Endometrium (tissue), 2 donors: ENCODE measurements around the gene C10orf90.

ENCODE experiments used
- FAIRE-seq: peaks from 2 replicates; lab custom pipeline; 2012; peaks lifted over from hg19 to GRCh38; lab: Jason Lieb, UNC
- donor health status: control.
- donor health status: control.

C10orf90 gene

DNA sequence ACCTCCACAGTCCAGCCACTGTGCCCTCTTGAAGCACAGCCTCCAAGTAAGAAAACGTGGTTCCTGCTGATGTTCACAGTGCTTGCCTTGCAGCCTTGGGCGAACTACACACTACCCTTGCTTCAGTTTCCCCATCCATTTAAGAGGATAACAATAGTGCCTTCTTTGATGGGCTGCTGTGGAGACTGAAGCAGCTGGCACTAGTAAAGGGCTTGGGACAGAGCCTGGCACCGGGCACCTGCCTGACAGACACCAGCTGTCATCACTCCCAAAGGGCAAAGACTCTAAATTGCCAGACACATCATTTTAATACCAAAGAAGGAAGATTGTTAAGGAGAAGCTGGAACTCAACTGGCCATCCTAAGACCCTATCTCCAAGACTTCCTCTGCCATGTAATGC is 3.1 kb upstream of the C10orf90 start:
- no peak for FAIRE-seq

- no peak for FAIRE-seq
Observed at GRCh38 chr10:126671402-126671975, 996 bp upstream of the C10orf90 start.

- FAIRE-seq = no peak
Observed at GRCh38 chr10:126670895-126671261, 385 bp upstream of the C10orf90 start.

DNA sequence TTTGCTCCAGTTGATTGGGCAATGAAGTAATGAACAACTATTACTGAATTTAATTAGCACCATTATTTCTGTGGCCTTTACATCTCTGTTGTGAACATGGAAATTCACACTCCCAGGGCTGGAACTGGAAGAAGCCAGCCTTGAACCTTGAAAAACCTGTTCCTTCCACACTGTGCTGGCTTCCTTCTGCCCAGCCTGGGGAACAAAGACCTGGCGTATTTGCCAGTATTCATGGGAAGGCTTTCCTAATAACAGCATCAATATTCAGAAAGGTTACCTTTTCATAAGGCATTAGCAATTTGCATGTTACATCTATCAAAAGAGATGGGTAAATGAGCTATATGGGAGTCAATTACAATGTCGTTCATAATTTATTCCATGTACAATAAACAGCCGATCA is 1.3 kb downstream of the C10orf90 start:
- no peak for FAIRE-seq

DNA sequence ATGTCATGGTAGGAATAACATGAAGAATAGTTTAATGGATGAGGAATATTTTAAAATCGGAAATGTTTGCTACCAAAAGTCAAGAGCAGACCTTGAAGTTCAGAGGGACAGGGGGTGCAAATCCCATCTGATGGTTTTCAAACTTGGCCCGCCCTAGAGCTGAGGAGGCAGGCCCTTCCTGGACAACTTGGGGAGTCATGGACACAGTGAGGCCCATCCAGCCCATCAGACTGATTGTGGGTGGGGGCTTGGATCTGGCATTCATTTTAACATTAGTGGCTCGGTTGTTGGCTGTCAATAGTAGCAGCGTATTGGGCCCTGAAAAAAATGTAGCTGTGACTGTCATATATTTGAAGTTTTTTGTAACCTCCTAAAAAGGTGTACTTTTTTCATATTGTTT is 2.0 kb downstream of the C10orf90 start:
- no peak for FAIRE-seq

- FAIRE-seq = no peak
Observed at GRCh38 chr10:126667568-126667967, 2.9 kb downstream of the C10orf90 start.

DNA sequence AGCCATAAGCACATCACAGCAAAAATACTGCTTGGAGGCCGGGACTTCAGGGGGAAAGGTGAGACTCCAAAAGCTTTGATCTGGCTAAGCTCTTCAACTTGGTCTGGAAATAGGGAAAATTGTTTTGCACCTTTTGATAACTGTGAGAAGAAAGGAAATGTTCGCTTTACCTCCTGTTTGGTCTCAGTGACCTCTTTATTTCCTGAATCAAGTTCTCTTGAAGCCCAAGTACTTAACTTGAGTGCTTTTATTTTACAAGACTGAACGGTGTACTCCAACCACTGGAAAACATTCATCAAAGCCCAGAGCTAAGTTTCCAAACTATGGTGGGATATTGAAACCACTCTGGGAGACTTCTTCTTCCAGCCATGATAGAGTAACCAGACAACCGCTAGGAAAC is 5.3 kb downstream of the C10orf90 start:
- no peak for FAIRE-seq

- no peak for FAIRE-seq
Observed at GRCh38 chr10:126663880-126664279, 6.6 kb downstream of the C10orf90 start.

- no peak for FAIRE-seq
Observed at GRCh38 chr10:126663328-126663727, 7.2 kb downstream of the C10orf90 start.

GRCh38 chr10:126661841-126662515 is 8.5 kb downstream of the C10orf90 start:
- no peak for FAIRE-seq

DNA sequence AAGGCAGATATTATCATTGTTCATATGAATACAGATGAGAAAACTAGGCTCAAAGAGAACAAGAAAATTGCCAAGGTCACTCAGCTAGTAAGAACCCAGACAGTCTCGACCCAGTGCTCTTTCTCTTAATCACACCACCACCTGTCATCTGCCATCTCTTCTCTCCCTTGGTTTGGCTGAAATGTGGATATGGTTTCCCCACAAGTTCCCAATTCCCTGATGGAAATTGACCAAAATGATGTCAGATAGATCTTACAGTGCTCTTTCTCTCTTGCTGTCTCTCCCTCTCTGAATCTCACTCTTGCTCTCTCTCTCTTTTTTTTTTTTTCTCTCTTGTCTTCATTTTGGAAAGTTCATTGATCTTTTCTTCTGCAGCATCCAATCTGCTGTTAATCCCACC is 9.1 kb downstream of the C10orf90 start:
- no peak for FAIRE-seq

DNA sequence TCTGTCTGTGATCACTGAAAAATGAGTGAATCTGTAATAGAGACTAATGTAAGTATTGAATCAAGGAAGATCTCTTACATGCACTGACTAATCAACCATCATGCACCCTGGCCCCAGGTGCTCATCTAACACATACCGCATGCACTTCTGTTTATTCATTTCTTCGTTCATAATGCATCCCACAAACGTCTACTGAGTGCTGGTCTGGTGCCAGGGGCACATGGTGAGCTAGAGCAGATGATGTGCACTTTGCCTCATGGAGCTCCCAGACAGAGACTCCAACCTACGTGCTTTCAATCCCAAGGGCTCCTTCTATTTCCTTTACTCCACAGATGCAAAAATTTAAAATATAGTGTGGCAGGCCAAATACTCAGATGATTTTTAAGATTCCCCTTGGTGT is 10.7 kb downstream of the C10orf90 start:
- FAIRE-seq = no peak

- no peak for FAIRE-seq
Observed at GRCh38 chr10:126658928-126659327, 11.6 kb downstream of the C10orf90 start.

DNA sequence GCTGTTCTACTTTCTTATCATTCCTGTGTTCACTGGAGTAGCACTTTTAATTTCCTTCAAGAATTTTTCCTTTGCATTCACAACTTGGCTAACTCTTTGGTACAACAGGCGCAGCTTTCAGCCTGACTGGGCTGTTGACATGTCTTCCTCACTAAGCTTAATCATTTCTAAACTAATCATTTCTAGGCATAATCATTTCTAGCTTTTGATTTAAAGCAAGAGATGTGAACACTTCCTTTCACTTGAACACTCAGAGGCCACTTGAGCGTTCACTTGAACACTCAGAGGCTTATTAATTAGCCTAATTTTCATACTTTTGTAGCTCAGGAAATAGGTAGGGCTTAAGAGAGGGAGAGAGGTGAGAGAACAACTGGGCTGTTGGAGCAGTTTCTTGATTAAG is 15.9 kb downstream of the C10orf90 start:
- FAIRE-seq = no peak

GRCh38 chr10:126651467-126651866 is 19.0 kb downstream of the C10orf90 start:
- no peak for FAIRE-seq

GRCh38 chr10:126650161-126650560 is 20.3 kb downstream of the C10orf90 start:
- no peak for FAIRE-seq

DNA sequence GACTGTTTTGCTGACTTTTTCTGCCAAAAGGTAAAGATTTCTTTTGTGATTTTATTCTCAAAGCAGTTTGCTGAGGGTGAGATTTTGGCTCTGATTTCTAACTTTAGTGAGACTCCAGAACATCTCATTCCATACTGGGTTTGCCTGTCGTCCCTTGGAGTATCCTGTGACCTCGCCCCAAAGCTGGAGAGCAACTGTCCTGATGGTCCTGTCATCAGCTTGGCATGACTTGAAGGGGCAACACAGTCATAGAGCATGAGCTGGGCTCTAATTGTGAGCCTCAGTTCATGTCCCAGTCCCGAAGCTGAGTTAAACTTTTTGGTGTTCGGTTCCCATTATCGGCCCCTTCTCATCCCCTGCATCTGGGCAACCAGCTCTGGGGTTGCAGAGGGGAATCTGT is 23.4 kb downstream of the C10orf90 start:
- no peak for FAIRE-seq

DNA sequence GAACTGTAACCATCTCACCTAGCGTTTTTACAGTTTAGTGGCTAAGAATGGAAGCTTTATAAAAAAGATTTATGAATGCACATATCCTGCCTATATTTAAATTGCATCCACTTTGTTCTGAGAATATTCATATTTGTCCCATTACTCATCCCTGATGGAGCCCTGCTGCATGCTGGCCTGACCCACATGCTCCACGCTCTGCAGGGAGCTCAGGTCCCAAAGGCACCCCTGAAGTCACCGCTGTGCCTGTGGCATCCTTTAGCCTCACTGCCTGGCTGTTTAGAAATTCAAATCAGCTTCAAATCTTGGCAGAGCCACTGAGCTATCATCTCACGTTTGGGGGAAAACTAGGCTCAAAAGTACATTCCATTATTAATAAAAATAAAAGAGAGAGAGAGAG is 24.4 kb downstream of the C10orf90 start:
- FAIRE-seq = no peak

- no peak for FAIRE-seq
Observed at GRCh38 chr10:126640401-126640800, 30.1 kb downstream of the C10orf90 start.

GRCh38 chr10:126639084-126639483 is 31.4 kb downstream of the C10orf90 start:
- no peak for FAIRE-seq

GRCh38 chr10:126638542-126638941 is 32.0 kb downstream of the C10orf90 start:
- FAIRE-seq = no peak

- FAIRE-seq = no peak
Observed at GRCh38 chr10:126637501-126637900, 33.0 kb downstream of the C10orf90 start.

GRCh38 chr10:126634911-126635310 is 35.6 kb downstream of the C10orf90 start:
- FAIRE-seq = no peak

DNA sequence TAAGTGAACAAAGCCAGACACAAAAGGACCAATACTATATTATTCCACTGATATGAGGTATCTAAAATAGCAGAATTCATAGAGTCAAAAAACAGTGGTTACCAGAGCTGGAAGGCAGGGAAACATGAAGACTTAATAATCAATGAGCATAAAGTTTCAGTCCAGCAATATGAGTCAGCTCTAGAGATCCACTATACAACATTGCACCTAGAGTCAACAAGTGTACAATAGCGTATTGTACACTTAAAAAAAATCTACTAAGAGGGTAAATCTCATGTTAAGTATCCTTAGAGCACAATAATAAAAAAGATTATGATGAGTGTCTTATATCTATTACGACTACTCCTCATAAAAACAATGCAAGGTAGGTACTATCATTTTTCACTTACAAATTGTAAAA is 36.1 kb downstream of the C10orf90 start:
- no peak for FAIRE-seq
